GM21360 (cell line): ENCODE measurements around the gene BICD1.
"Not testable (repeated sequence)": the region's sequence is repeated elsewhere in the genome, so short reads cannot be mapped to it uniquely, and the experiment has no call there.

ENCODE experiments used
- ATAC-seq: cut with Tn5 transposase; IDR thresholded peaks from one replicate; pipeline ENCODE4 v1.9.1; 2021; ENCODE audit warnings: mild to moderate bottlenecking, moderate library complexity; ENCODE audit not compliant: unreplicated experiment

Gene BICD1

GRCh38 chr12:32106517-32107358 lies at the start of gene BICD1:
Gene BICD1 (plus strand): TSS chr12:32106847. CDS start chr12:32107332, 485 bp downstream.
- ATAC-seq, result peak; percentile 83

- no peak for ATAC-seq
Measured at GRCh38 chr12:32061033-32061432, 45.6 kb upstream of the BICD1 start.

GRCh38 chr12:32062881-32063280 lies 43.8 kb upstream of the BICD1 start:
- ATAC-seq, result no peak

GRCh38 chr12:32063796-32064195 lies 42.9 kb upstream of the BICD1 start:
- ATAC-seq, result no peak

GRCh38 chr12:32066206-32066605 lies 40.4 kb upstream of the BICD1 start:
- ATAC-seq, result no peak

GRCh38 chr12:32069071-32069470 lies 37.6 kb upstream of the BICD1 start:
- ATAC-seq, result no peak

GRCh38 chr12:32069731-32070130 lies 36.9 kb upstream of the BICD1 start:
- ATAC-seq, result no peak

GRCh38 chr12:32070370-32070769 lies 36.3 kb upstream of the BICD1 start:
- no peak for ATAC-seq

GRCh38 chr12:32072102-32072501 lies 34.5 kb upstream of the BICD1 start:
- no peak for ATAC-seq

GRCh38 chr12:32074432-32074831 lies 32.2 kb upstream of the BICD1 start:
- no peak for ATAC-seq

- ATAC-seq, result no peak
Measured at GRCh38 chr12:32076941-32077340, 29.7 kb upstream of the BICD1 start.

- ATAC-seq, result no peak
Measured at GRCh38 chr12:32080435-32080834, 26.2 kb upstream of the BICD1 start.

GRCh38 chr12:32083489-32083888 lies 23.2 kb upstream of the BICD1 start:
- ATAC-seq, result no peak

- ATAC-seq, result no peak
Measured at GRCh38 chr12:32084017-32084688, 22.5 kb upstream of the BICD1 start.

- no peak for ATAC-seq
Measured at GRCh38 chr12:32084753-32085152, 21.9 kb upstream of the BICD1 start.

GRCh38 chr12:32087306-32087705 lies 19.3 kb upstream of the BICD1 start:
- no peak for ATAC-seq

GRCh38 chr12:32089156-32089555 lies 17.5 kb upstream of the BICD1 start:
- no peak for ATAC-seq

GRCh38 chr12:32089586-32089985 lies 17.1 kb upstream of the BICD1 start:
- ATAC-seq, result no peak

GRCh38 chr12:32091696-32092095 lies 15.0 kb upstream of the BICD1 start:
- ATAC-seq, result no peak

GRCh38 chr12:32098112-32098511 lies 8.5 kb upstream of the BICD1 start:
- no peak for ATAC-seq

- not testable (repeated sequence) for ATAC-seq
Measured at GRCh38 chr12:32099275-32099674, 7.4 kb upstream of the BICD1 start.

GRCh38 chr12:32100361-32100760 lies 6.3 kb upstream of the BICD1 start:
- ATAC-seq, result no peak
